ENCODE measurements around the gene ZNF281. TPM values are rescaled to one million over a fixed set of nuclear protein-coding genes. Genes with fewer than 3 reads are reported as not detected.

Gene ZNF281
- total RNA-seq, 1 experiment from 2014 or later, result 18.8 TPM

GRCh38 chr1:200388791-200389190 lies 21.0 kb downstream of the ZNF281 start:
- H2AFZ ChIP-seq, result no peak overlapping the region

GRCh38 chr1:200386416-200386815 lies 23.4 kb downstream of the ZNF281 start:
- POLR2A ChIA-PET (ENCODE audit: unreplicated experiment), result interaction anchor here (0.7 kb wide), 1 partner anchor 32 kb away, joined by 26 read pairs; no protein-coding TSS in a partner anchor
- H3K4me1 ChIP-seq (replicated peaks; ENCODE audit: insufficient read depth), result no peaks in the 10 kb centered on the region
- H3K9me2 ChIP-seq (ENCODE audit: insufficient read depth), result no peaks in the 10 kb centered on the region
- no peaks in the 10 kb centered on the region for H3K36me3 ChIP-seq (ENCODE audit: low read depth)
- H3K4me3 ChIP-seq, result no peak overlapping the region
- CTCF ChIA-PET, result interaction anchor here (0.6 kb wide), 1 partner anchor 15 kb away, joined by 4 read pairs; no protein-coding TSS in a partner anchor
- H3K9me3 ChIP-seq (ENCODE audit: insufficient read depth, low read depth), result no peaks in the 10 kb centered on the region
- H3K79me2 ChIP-seq (ENCODE audit: low read depth), result no peaks in the 10 kb centered on the region
- H2AFZ ChIP-seq, result no peak overlapping the region
- no TSS peak for BruUV-seq (replicated peaks)
- no peaks in the 10 kb centered on the region for H4K20me1 ChIP-seq (ENCODE audit: insufficient read depth)
- no peak overlapping the region for H3K4me2 ChIP-seq
- H3K27me3 ChIP-seq (ENCODE audit: insufficient read depth, low read depth), result no peaks in the 10 kb centered on the region
- H3K27ac ChIP-seq, result no peak overlapping the region
- no peak for TF ChIP-seq EZH2 (IDR thresholded peaks at IDR 0.05; ENCODE audit: low read depth)
- TF ChIP-seq, protein P1, sequence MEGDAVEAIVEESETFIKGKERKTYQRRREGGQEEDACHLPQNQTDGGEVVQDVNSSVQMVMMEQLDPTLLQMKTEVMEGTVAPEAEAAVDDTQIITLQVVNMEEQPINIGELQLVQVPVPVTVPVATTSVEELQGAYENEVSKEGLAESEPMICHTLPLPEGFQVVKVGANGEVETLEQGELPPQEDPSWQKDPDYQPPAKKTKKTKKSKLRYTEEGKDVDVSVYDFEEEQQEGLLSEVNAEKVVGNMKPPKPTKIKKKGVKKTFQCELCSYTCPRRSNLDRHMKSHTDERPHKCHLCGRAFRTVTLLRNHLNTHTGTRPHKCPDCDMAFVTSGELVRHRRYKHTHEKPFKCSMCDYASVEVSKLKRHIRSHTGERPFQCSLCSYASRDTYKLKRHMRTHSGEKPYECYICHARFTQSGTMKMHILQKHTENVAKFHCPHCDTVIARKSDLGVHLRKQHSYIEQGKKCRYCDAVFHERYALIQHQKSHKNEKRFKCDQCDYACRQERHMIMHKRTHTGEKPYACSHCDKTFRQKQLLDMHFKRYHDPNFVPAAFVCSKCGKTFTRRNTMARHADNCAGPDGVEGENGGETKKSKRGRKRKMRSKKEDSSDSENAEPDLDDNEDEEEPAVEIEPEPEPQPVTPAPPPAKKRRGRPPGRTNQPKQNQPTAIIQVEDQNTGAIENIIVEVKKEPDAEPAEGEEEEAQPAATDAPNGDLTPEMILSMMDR (conservative IDR thresholded peaks at IDR 0.05), result no peak
- DNase-seq, result no peak
- peaks cover 7% of the 10 kb centered on the region; the same call in 1 of the 2 replicates for H3F3A ChIP-seq (ENCODE audit: insufficient read depth, low read depth)
- intact Hi-C loops (cut with micrococcal nuclease; ENCODE audit: unreplicated experiment), result no loop called here

More at GRCh38 chr1:200388791-200389190, 21.0 kb downstream of the ZNF281 start:
- no peaks in the 10 kb centered on the region for H3K9me3 ChIP-seq (ENCODE audit: insufficient read depth, low read depth)
- intact Hi-C loops (cut with micrococcal nuclease; ENCODE audit: unreplicated experiment), result no loop called here
- DNase-seq, result no peak
- H3K9me2 ChIP-seq (ENCODE audit: insufficient read depth), result no peaks in the 10 kb centered on the region
- CTCF ChIA-PET, result no interaction called here
- H3K27ac ChIP-seq, result no peak overlapping the region
- no peak overlapping the region for H3K4me2 ChIP-seq
- BruUV-seq (replicated peaks), result no TSS peak
- POLR2A ChIA-PET (ENCODE audit: unreplicated experiment), result no interaction called here
- H3F3A ChIP-seq (ENCODE audit: insufficient read depth, low read depth), result peaks cover 13% of the 10 kb centered on the region
- H3K27me3 ChIP-seq (ENCODE audit: insufficient read depth, low read depth), result no peaks in the 10 kb centered on the region
- TF ChIP-seq EZH2 (IDR thresholded peaks at IDR 0.05; ENCODE audit: low read depth), result no peak
- TF ChIP-seq, protein P1 (conservative IDR thresholded peaks at IDR 0.05), result no peak
- no peaks in the 10 kb centered on the region for H3K36me3 ChIP-seq (ENCODE audit: low read depth)
- H3K4me1 ChIP-seq (replicated peaks; ENCODE audit: insufficient read depth), result no peaks in the 10 kb centered on the region
- no peaks in the 10 kb centered on the region for H4K20me1 ChIP-seq (ENCODE audit: insufficient read depth)
- H3K4me3 ChIP-seq, result no peak overlapping the region
- H3K79me2 ChIP-seq (ENCODE audit: low read depth), result no peaks in the 10 kb centered on the region

DNA sequence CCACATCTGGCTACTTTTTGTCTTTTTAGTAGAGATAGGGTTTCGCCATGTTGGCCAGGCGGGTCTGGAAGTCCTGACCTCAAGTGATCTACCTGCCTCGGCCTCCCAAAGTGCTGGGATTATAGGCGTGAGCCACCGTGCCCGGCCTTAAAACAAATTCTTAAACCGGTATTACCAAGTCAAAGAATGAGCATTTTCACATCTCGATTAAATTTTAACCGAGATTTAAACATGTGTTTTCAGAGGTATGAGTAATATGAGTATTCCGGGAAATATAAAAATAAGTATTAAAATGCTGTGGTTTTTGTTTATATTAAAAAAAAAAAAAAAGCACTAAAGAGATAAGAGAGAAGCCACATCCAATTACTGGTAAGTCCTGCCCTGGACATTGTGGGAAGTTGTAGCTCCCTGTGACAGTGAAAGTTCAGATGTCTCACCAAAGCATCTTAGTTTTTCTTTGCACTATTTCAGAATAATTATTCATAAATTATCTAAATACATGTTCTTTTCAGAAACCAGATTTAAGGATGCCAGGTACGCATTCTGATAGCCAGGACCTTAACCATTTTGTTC lies 24.9 kb downstream of the ZNF281 start:
- no peaks in the 10 kb centered on the region for H3K79me2 ChIP-seq (ENCODE audit: low read depth)
- no peaks in the 10 kb centered on the region for H3K36me3 ChIP-seq (ENCODE audit: low read depth)
- H3K9me2 ChIP-seq (ENCODE audit: insufficient read depth), result no peaks in the 10 kb centered on the region
- no peaks in the 10 kb centered on the region for H4K20me1 ChIP-seq (ENCODE audit: insufficient read depth)
- peaks cover 1% of the 10 kb centered on the region for H3K4me1 ChIP-seq (replicated peaks; ENCODE audit: insufficient read depth)
- H3K4me3 ChIP-seq, result no peak overlapping the region
- no peaks in the 10 kb centered on the region for H3K27me3 ChIP-seq (ENCODE audit: insufficient read depth, low read depth)
- BruUV-seq (replicated peaks), result no TSS peak
- POLR2A ChIA-PET (ENCODE audit: unreplicated experiment), result no interaction called here
- intact Hi-C loops (cut with micrococcal nuclease; ENCODE audit: unreplicated experiment), result no loop called here
- TF ChIP-seq, protein P1 (conservative IDR thresholded peaks at IDR 0.05), result no peak
- TF ChIP-seq EZH2 (IDR thresholded peaks at IDR 0.05; ENCODE audit: low read depth), result no peak
- H3K4me2 ChIP-seq, result no peak overlapping the region
- no peak overlapping the region for H2AFZ ChIP-seq
- CTCF ChIA-PET, result no interaction called here
- H3F3A ChIP-seq (ENCODE audit: insufficient read depth, low read depth), result peaks cover 12% of the 10 kb centered on the region
- H3K9me3 ChIP-seq (ENCODE audit: insufficient read depth, low read depth), result no peaks in the 10 kb centered on the region
- DNase-seq, result no peak
- H3K27ac ChIP-seq, result no peak overlapping the region

Measured in PC-9 (cell line).